Endothelial cell of umbilical vein (primary cell): ENCODE measurements around the gene LYRM4.

ENCODE experiments used
- CTCF ChIP-seq, 2 donors: IDR thresholded peaks; 1 replicate in 1 of 2; 2 replicates in 1 of 2; pipeline ENCODE4 v1.5.1; 2011; ENCODE audit warnings: low read length in 2 of 2, mild to moderate bottlenecking in 2 of 2, moderate library complexity in 2 of 2, control low read depth in 1 of 2, inconsistent platforms in 1 of 2, low read depth in 1 of 2; ENCODE audit not compliant: insufficient read depth in 1 of 2; ENCODE audit errors: extremely low read depth in 1 of 2
- EZH2 ChIP-seq: IDR thresholded peaks from 2 replicates; pipeline ENCODE4 v1.6.1; 2012; ENCODE audit warnings: borderline replicate concordance, low read depth, mild to moderate bottlenecking, moderate library complexity, low read length, inconsistent platforms; ENCODE audit not compliant: severe bottlenecking
- FOS ChIP-seq: IDR thresholded peaks from 2 replicates; pipeline ENCODE4 v1.6.1; 2011; ENCODE audit warnings: mild to moderate bottlenecking, low read length, moderate library complexity, borderline replicate concordance; ENCODE audit not compliant: insufficient read depth
- GATA2 ChIP-seq: IDR thresholded peaks from 2 replicates; pipeline ENCODE4 v1.7.0; 2011; ENCODE audit warnings: low read depth, mild to moderate bottlenecking, moderate library complexity, mixed read lengths, low read length; ENCODE audit not compliant: insufficient read length, insufficient read depth
- JUN ChIP-seq: IDR thresholded peaks from 2 replicates; pipeline ENCODE4 v1.6.1; 2011; ENCODE audit warnings: borderline replicate concordance, low read depth; ENCODE audit not compliant: insufficient read length, insufficient read depth
- MYC ChIP-seq: IDR thresholded peaks from one replicate; pipeline ENCODE4 v1.6.1; 2011; ENCODE audit warnings: mild to moderate bottlenecking, low read depth, low read length
- POLR2A ChIP-seq: IDR thresholded peaks from 2 replicates; pipeline ENCODE4 v1.6.1; 2012; ENCODE audit warnings: low read depth, mild to moderate bottlenecking, control low read depth, low read length
- POLR2AphosphoS5 ChIP-seq: IDR thresholded peaks from 2 replicates; pipeline ENCODE4 v1.6.1; 2012; ENCODE audit warnings: low read depth, mild to moderate bottlenecking, control low read depth, low read length, moderate library complexity; ENCODE audit not compliant: insufficient read depth
- TF ChIP-seq, protein P1 (sequence below): IDR thresholded peaks from 2 replicates; pipeline ENCODE4 v1.6.1; 2011; ENCODE audit not compliant: insufficient read depth, insufficient read length

DNA sequence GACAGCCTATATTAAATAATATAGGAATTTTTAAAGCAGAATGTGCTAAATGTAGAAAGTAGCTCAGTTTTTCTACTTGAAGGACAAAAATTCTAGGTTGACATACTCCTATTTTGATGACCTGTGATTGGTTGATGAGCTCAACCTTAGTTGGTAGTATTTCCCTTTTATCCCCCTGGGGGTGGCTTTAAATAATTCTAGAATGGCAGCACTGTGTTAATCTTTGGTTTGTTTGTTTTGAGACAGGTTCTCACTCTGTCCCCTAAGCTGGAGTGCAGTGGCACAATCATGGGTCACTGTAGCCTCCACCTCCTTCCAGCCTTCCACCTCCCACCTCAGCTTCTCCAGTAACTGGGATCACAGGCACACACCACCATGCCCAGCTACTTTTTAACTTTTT lies 29.8 kb upstream of the LYRM4 start:
- TF ChIP-seq POLR2A (no peak), CTCF (IDR thresholded peaks at IDR 0.05; ENCODE audit: extremely low read depth in 1 of 2, insufficient read depth in 1 of 2, low read depth in 1 of 2, low read length in 2 of 2) (no peak), GATA2 (no peak), EZH2 (no peak), POLR2AphosphoS5 (no peak), MYC (no peak), JUN (no peak), FOS (no peak)
- TF ChIP-seq, protein P1, sequence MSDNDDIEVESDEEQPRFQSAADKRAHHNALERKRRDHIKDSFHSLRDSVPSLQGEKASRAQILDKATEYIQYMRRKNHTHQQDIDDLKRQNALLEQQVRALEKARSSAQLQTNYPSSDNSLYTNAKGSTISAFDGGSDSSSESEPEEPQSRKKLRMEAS, result no peak
